HG03460 (cell line): ENCODE data around the gene ASB8.
"Not testable (repeated sequence)": the region's sequence is repeated elsewhere in the genome, so short reads cannot be mapped to it uniquely, and the experiment has no call there.

Experiments used
- ATAC-seq: cut with Tn5 transposase; IDR thresholded peaks from one replicate; pipeline ENCODE4 v1.9.1; 2021; ENCODE audit not compliant: unreplicated experiment

The ASB8 gene

DNA sequence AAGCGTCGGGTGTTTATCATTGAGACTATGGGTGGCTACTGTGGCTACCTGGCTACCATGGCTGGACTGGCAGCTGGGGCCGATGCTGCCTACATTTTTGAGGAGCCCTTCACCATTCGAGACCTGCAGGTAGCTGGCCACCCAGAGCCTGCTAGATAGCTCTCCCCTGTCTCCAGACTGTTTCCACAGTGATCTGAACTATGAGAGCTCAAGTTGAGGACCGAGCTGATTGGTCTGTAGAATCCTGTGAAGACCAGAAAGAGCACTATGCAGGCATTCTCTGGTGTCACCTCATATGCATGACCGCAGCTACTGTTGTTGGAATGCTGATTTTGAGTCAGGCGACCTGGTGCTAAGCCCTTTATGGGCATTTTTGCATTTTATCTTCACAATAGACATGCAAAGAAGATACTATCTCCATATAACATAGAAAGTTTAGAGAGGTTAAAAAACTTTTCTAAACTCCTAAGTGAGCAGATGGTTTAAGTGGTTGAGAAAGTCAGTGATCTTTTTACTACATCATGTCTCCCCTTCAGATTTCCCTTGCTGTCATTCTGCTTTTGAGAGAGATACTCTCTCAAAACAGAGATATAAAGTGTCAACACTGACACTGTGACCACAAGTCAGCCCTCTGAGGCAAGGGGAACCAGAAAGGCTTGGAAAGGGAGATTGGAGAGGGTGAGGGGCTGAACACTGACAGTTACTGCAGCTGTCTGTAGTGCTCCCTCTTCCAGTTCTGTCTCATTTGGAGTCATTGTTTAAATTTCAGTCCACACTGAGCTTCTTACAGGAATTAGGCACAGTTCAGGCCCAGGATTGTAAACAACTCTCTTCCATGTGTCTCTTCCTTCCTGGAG lies 14.3 kb downstream of the ASB8 start:
- ATAC-seq = no peak

- no peak for ATAC-seq
These were observed 22.3 kb downstream of the ASB8 start for GRCh38 chr12:48135027-48135426.

DNA sequence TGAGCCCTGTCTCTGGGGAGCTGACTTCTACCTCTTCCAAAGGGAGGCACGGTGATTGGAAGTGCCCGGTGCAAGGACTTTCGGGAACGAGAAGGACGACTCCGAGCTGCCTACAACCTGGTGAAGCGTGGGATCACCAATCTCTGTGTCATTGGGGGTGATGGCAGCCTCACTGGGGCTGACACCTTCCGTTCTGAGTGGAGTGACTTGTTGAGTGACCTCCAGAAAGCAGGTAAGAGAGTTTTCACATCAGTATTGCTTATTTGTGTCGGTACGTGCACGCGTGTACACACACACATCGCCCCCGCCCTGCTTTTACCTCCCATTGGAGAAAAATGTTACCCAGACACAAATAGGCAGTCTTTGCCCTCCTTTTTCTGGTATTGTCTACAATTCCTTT lies 24.5 kb downstream of the ASB8 start:
- ATAC-seq = no peak

- ATAC-seq = no peak
These were observed 25.8 kb downstream of the ASB8 start for GRCh38 chr12:48131517-48131916.

DNA sequence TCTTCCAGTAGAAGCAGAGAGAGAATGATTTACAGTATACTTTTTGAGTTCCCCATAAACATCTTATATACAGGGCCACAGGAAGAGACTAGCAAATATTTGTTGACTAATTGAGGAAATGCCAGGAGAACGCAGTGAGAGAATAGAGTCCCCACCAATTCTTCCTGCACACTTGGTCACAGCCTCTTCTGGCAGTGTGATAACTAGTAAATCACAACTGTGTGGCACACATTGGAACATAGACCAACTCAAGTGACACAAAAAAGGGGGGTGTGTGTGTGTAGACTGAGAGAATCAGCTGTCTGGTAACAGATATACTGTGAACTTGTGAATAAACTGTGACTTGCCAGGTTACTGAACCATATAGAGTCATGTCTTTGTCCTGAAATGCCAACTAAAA lies 27.9 kb downstream of the ASB8 start:
- no peak for ATAC-seq

GRCh38 chr12:48128800-48129199 lies 28.5 kb downstream of the ASB8 start:
- no peak for ATAC-seq

- ATAC-seq = no peak
These were observed 30.2 kb downstream of the ASB8 start for GRCh38 chr12:48126953-48127630.

- no peak for ATAC-seq
These were observed 31.3 kb downstream of the ASB8 start for GRCh38 chr12:48125985-48126384.

- ATAC-seq = not testable (repeated sequence)
These were observed 31.8 kb downstream of the ASB8 start for GRCh38 chr12:48125542-48125941.

GRCh38 chr12:48123169-48123568 lies 34.1 kb downstream of the ASB8 start:
- ATAC-seq = no peak

DNA sequence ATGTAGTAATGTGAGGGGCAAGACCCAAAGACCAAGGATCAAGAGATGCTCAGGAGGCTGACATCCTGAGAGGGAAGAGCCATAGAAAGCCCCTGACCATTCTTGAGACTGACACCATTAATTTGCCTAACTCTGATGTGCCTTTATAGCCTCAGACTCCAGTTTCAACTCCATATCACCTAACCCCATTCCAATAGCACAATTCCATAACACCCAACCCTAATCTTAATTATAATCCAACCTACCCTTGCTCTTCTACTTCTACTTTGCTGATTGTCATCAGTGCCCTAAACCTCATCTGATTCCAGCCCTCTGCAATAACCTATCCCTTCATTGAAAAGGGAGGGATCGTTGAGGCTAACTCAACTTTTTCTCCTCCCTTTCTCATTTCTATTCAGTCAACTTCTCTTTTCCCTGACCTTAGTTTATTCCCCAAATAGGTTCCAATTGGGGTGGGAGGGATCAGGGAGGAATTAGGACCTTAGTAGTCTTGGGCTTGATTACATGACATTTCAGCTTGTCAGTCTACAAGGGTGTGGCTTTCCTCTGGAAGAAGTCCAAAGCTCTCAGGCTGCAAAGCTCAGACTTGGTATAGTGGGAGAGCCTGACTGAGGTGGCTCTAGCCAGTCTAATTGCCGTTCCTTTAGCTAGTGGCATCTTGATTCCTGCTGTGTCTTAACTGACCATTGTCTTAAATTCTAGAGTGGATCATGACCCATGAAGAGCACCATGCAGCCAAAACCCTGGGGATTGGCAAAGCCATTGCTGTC lies 35.1 kb downstream of the ASB8 start:
- ATAC-seq = no peak

DNA sequence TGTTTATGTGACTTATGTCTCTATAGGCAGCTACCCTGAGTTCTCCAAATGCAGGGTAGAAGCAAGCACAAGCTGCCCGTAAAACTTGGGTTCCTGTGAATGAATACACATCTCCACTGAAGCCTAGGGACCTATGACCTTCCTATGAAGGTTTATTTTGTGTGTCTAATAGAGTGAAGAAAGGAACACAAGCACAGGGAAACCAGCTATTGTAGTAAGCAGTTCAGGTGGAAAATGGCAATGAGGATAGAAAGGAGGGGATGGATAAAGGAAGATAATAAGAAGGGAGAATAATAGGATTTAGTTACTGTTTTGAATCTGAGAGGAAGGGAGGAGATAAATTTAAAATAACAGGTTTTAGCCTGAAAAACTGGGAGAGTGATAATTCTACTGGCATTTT lies 35.8 kb downstream of the ASB8 start:
- no peak for ATAC-seq

DNA sequence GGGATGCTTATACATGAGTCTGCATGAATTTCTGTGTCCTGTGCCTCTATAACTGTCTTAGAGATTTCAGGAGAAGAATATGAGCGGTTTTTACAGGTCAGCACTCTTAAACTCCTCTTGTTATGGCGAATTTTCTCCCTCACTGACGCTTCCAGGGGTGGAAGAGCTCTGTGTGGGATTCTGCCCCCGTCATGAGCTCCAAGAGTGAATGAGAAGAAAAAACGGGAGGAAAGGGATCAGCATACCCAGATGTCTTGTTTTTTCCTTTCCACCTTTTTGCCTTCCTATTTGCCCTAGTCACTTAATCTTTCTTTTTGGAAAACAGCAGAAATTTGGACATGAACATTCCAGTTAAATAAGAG lies 37.5 kb downstream of the ASB8 start:
- no peak for ATAC-seq

DNA sequence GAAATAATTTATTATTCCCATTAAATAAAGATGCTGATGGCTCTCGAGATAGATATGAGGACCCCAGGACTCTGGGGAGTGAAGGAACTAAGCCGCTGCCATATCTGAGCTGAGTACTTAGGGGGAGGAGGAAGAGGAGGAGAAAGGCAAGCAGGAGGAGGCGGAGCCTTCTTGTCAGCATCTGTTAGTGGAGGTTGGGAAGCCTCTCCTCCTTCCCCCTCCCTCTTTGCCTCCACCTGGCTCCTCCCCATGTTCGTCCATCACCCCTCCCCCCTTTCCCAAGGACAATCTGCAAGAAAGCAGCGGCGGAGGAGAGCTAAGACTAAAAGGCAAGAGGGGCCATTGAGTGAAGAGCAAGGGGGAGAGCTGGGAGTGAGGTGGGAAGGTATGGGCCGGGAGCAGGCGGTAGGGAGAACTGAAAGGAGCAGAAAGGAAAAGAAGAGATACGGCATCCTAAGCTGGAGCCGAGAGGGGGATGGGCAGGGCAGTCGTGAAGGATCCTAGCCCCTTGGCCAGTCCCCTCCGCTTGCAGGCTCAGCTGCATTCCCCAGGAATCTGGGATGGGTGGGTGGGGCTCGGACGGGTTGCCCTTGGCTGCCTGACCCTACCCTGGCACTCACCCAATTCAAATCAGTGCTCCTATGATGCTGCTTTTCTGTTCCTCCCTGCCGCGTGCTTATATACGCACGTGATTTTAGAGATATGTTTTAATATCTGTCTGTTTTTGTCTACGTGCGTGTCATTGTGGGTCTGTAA lies 38.1 kb downstream of the ASB8 start, which contains the start of gene PFKM:
Gene PFKM, plus strand, starts transcription at position 287 of the 756 bp plus-strand sequence. CDS start 3,411 bp downstream, outside the sequence.
- peak; percentile 100 for ATAC-seq

DNA sequence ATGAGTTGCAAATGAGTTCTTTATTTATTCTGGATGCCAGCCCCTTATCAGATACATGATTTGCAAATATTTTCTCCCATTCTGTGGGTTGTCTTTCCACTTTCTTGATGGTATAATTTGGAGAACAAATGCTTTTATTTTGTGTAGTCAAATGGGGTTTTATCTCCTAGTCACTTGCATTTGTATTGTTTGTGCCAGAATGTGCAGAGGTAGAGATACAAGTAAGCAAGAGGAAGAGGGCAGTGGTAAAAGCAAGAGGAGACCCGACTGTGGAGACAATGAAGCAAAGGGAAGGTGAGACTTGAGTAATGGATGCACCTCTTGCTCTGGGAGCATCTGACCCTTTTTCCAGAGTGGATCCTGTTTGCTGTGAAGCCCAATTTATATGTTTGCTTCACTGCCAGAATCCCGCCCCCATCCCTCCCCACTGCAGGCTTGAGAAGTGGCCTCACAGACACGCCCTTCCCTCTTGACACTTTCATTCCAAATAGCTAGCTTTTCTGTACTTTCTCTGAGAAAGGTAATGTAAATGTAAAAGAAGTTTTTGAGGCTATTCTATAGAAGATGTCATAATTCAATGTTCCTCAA lies 38.9 kb downstream of the ASB8 start:
- ATAC-seq = no peak

DNA sequence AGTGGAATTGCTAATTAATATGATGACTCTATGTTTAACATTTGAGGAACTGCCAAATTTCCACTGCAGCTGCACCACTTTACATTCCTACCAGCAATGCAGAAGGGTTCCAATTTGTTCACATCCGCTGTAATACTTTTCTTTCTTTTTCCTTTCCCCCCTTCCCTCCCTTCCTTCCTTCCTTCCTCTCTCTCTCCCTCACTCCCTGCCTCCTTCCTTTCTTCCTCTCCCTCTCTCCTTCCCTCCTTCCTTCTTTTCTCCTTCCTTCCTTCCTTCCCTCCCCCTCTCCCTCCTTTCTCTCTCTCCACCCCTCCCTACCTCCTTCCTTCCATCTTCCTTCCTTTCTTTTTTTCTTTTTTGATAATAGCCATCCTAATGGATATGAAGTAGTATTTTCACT lies 41.4 kb downstream of the ASB8 start:
- no peak for ATAC-seq

- not testable (repeated sequence) for ATAC-seq
These were observed 46.0 kb downstream of the ASB8 start for GRCh38 chr12:48111312-48111693.

- no peak for ATAC-seq
These were observed 46.5 kb downstream of the ASB8 start for GRCh38 chr12:48110691-48111311.

- no peak for ATAC-seq
These were observed 47.9 kb downstream of the ASB8 start for GRCh38 chr12:48109424-48109823.
